ENCODE data around the gene CPPED1.

The CPPED1 gene

GRCh38 chr16:12729448-12729847, 74.2 kb downstream of the CPPED1 start:
- no peak for DNase-seq

GRCh38 chr16:12728469-12728868, 75.2 kb downstream of the CPPED1 start:
- DNase-seq, result no peak

GRCh38 chr16:12724226-12724625, 79.5 kb downstream of the CPPED1 start:
- DNase-seq, result no peak

- no peak for DNase-seq
Measured at GRCh38 chr16:12723681-12724080, 80.0 kb downstream of the CPPED1 start.

- DNase-seq, result no peak
Measured at GRCh38 chr16:12721841-12722421, 81.8 kb downstream of the CPPED1 start.

- DNase-seq, result no peak
Measured at GRCh38 chr16:12719972-12720371, 83.7 kb downstream of the CPPED1 start.

- DNase-seq, result no peak
Measured at GRCh38 chr16:12716658-12717057, 87.0 kb downstream of the CPPED1 start.

- DNase-seq, result no peak
Measured at GRCh38 chr16:12709807-12710206, 93.9 kb downstream of the CPPED1 start.

- no peak for DNase-seq
Measured at GRCh38 chr16:12708266-12708665, 95.4 kb downstream of the CPPED1 start.

GRCh38 chr16:12706628-12707027, 97.1 kb downstream of the CPPED1 start:
- DNase-seq, result no peak

GRCh38 chr16:12704492-12705111, 99.1 kb downstream of the CPPED1 start:
- DNase-seq, result no peak

- no peak for DNase-seq
Measured at GRCh38 chr16:12703935-12704334, 99.8 kb downstream of the CPPED1 start.

GRCh38 chr16:12700161-12700560, 103.5 kb downstream of the CPPED1 start:
- DNase-seq, result no peak

- no peak for DNase-seq
Measured at GRCh38 chr16:12699161-12699560, 104.5 kb downstream of the CPPED1 start.

GRCh38 chr16:12697437-12697836, 106.2 kb downstream of the CPPED1 start:
- DNase-seq, result no peak

GRCh38 chr16:12695454-12695853, 108.2 kb downstream of the CPPED1 start:
- no peak for DNase-seq

GRCh38 chr16:12690024-12690423, 113.7 kb downstream of the CPPED1 start:
- DNase-seq, result no peak

- no peak for DNase-seq
Measured at GRCh38 chr16:12688951-12689850, 114.5 kb downstream of the CPPED1 start.

GRCh38 chr16:12685806-12686205, 117.9 kb downstream of the CPPED1 start:
- DNase-seq, result no peak

- DNase-seq, result no peak
Measured at GRCh38 chr16:12682432-12683165, 121.1 kb downstream of the CPPED1 start.

- DNase-seq, result no peak
Measured at GRCh38 chr16:12681653-12682052, 122.0 kb downstream of the CPPED1 start.

- no peak for DNase-seq
Measured at GRCh38 chr16:12680531-12680930, 123.2 kb downstream of the CPPED1 start.

- no peak for DNase-seq
Measured at GRCh38 chr16:12679660-12680272, 123.9 kb downstream of the CPPED1 start.
